ENCODE results near the gene RIMS4. TPM values are rescaled to one million over a fixed set of nuclear protein-coding genes. Genes with fewer than 3 reads are reported as not detected.

RIMS4 gene
- total RNA-seq, 1 donor from 2014 or later, result 0.05 TPM

DNA sequence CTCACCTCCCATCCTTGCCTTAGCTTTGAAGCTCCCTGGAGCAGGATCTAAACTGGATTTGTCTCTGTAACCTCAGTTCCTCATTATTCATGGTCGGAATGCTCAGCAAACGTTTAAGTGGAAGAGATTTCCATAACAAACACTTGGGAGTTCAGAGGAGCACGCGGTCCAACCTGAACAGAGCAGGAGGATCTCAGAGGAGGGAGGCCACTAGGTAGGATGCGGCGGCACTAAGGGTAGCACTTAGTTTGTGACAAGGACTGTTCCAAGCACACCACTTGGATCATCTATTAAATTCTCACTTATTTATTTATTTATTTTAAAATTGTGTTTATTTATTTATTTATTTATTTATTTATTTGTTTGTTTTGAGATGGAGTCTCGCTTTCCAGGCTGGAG is 108.5 kb downstream of the RIMS4 start:
- no peak for DNase-seq (ENCODE audit: low read depth)

Other genes with a start within 250 kb of the RIMS4 start
- 29.0 and 34.4 TPM in 2 replicates for gene PKIG, start 228.0 kb downstream of the RIMS4 start, total RNA-seq
- 5.9 and 10.0 TPM in 2 replicates for gene ADA, start 158.8 kb downstream of the RIMS4 start, total RNA-seq
- gene CCN5, start 95.2 kb downstream of the RIMS4 start, total RNA-seq, result 0.10 TPM in 1 of 2 replicates, not detected in the other
- 2.1 and 4.6 TPM in 2 replicates for gene KCNK15, start 64.7 kb downstream of the RIMS4 start, total RNA-seq
- 151 and 278 TPM in 2 replicates for gene YWHAB, start 75.2 kb upstream of the RIMS4 start, total RNA-seq
- 3.8 and 18.3 TPM in 2 replicates for gene PABPC1L, start 99.5 kb upstream of the RIMS4 start, total RNA-seq
- gene TOMM34, start 149.9 kb upstream of the RIMS4 start, total RNA-seq, result 24.8 and 27.4 TPM in 2 replicates
- gene STK4, start 156.0 kb upstream of the RIMS4 start, total RNA-seq, result 26.9 and 41.2 TPM in 2 replicates

All from renal cortical epithelial cell (primary cell).